ENCODE data around the gene GJB1. TPM values are rescaled to one million over a fixed set of nuclear protein-coding genes. Genes with fewer than 3 reads are reported as not detected.

The GJB1 gene
- total and polyA plus RNA-seq, 9 of the 15 experiments (the other 6 are each of a cell fraction or from before 2014, with no cell fraction given), result 0.11 TPM; not detected in 8

GRCh38 chrX:71175531-71175930 lies 47.5 kb upstream of the GJB1 start (continued):
- TF ChIP-seq, protein P1, sequence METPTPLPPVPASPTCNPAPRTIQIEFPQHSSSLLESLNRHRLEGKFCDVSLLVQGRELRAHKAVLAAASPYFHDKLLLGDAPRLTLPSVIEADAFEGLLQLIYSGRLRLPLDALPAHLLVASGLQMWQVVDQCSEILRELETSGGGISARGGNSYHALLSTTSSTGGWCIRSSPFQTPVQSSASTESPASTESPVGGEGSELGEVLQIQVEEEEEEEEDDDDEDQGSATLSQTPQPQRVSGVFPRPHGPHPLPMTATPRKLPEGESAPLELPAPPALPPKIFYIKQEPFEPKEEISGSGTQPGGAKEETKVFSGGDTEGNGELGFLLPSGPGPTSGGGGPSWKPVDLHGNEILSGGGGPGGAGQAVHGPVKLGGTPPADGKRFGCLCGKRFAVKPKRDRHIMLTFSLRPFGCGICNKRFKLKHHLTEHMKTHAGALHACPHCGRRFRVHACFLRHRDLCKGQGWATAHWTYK (CRISPR knock-in tag; IDR thresholded peaks at IDR 0.05), result no peak
- TF ChIP-seq ZNF3 (CRISPR knock-in tag; IDR thresholded peaks at IDR 0.05) (no peak), CHD4 (IDR thresholded peaks at IDR 0.05; ENCODE audit: insufficient read depth, insufficient replicate concordance, low read depth, low read length, poor library complexity, severe bottlenecking) (no peak), SREBF1 (IDR thresholded peaks at IDR 0.05; ENCODE audit: borderline replicate concordance, low read depth, low read length) (no peak), SREBF2 (CRISPR knock-in tag; IDR thresholded peaks at IDR 0.05) (no peak)
- TF ChIP-seq, protein P2, sequence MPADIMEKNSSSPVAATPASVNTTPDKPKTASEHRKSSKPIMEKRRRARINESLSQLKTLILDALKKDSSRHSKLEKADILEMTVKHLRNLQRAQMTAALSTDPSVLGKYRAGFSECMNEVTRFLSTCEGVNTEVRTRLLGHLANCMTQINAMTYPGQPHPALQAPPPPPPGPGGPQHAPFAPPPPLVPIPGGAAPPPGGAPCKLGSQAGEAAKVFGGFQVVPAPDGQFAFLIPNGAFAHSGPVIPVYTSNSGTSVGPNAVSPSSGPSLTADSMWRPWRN (IDR thresholded peaks at IDR 0.05; ENCODE audit: low read depth), result no peak

GRCh38 chrX:71177327-71177726 lies 45.7 kb upstream of the GJB1 start:
- POLR2A ChIA-PET, result interaction anchor here (1.3 kb wide), 1 partner anchor 207 kb away, joined by 3 read pairs; no protein-coding TSS in a partner anchor
- Histone ChIP-seq H3K9me3 (replicated peaks; ENCODE audit: control insufficient read depth, insufficient read depth, low read depth, low read length) (no peaks in the 10 kb centered on the region), H3K4me2 (ENCODE audit: insufficient read depth, low read length) (no peak overlapping the region), H3K4me1 (replicated peaks in 1 of 2; ENCODE audit: control insufficient read depth in 2 of 2, insufficient read depth in 2 of 2, low read length in 2 of 2) (peaks cover under 1 to 13% of the 10 kb centered on the region in 2 experiments; a peak in 3 of 5 replicates), H3K4me3 (no peak overlapping the region), H3K9ac (ENCODE audit: insufficient read depth in 1 of 2, low read depth in 2 of 2, low read length in 2 of 2) (no peak overlapping the region; a peak in 1 of 4 replicates), H3K9me1 (ENCODE audit: control insufficient read depth, insufficient read depth, low read length) (no peaks in the 10 kb centered on the region), H3K27ac (ENCODE audit: extremely low read depth, low read depth, low read length) (no peak overlapping the region), H2AFZ (ENCODE audit: low read depth, low read length) (0 out of 2 replicates have a peak overlapping the region, but pooled peaks have one; percentile 17), H4K20me1 (replicated peaks; ENCODE audit: control insufficient read depth, insufficient read depth, low read length) (no peaks in the 10 kb centered on the region), H3K27me3 (ENCODE audit: control insufficient read depth in 2 of 2, insufficient read depth in 2 of 2, low read length in 2 of 2) (no peaks in the 10 kb centered on the region), H3K36me3 (ENCODE audit: control insufficient read depth, insufficient read depth, low read length) (no peaks in the 10 kb centered on the region; the same call in 2 of the 3 replicates), H3K79me2 (ENCODE audit: control insufficient read depth, insufficient read depth, low read length) (no peaks in the 10 kb centered on the region)
- FAIRE-seq (no peak), DNase-seq (ENCODE audit: extremely low read depth in 1 of 4, low spot score in 3 of 4) (peak in 1 of 4 experiments; percentile 17), ATAC-seq (no peak)
- in situ Hi-C loops (cut with MboI), result loop anchor here (5.0 to 10.0 kb wide), 3 partner anchors 80 to 413 kb away; partner anchors contain the start of gene FOXO4
- 41% methylated on average over 2 of the region's 3 CpGs for WGBS (ENCODE audit: insufficient coverage, low coverage, missing lambda C conversion rate)
- CTCF ChIA-PET (ENCODE audit: low intra/inter-chr PET ratio), result no interaction called here
- intact Hi-C loops (cut with micrococcal nuclease), result loop anchor here (5.0 kb wide), 2 partner anchors 405 to 725 kb away; no protein-coding TSS in a partner anchor
- BruUV-seq (replicated peaks), result no TSS peak
- TF ChIP-seq CREM (IDR thresholded peaks at IDR 0.05; ENCODE audit: low read depth) (no peak), ZKSCAN3 (CRISPR knock-in tag; IDR thresholded peaks at IDR 0.05) (no peak), PHTF2 (CRISPR knock-in tag; IDR thresholded peaks at IDR 0.05) (no peak), MEIS2 (IDR thresholded peaks at IDR 0.05; ENCODE audit: partially characterized antibody) (peak; percentile 53), SMAD3 (CRISPR knock-in tag; conservative IDR thresholded peaks at IDR 0.05) (no peak), ESRRA (IDR thresholded peaks at IDR 0.05; ENCODE audit: borderline replicate concordance, low read depth) (peak; percentile 37; the same call in 1 of the 2 replicates), ZNF3 (CRISPR knock-in tag; IDR thresholded peaks at IDR 0.05) (no peak)
- TF ChIP-seq, protein P3, sequence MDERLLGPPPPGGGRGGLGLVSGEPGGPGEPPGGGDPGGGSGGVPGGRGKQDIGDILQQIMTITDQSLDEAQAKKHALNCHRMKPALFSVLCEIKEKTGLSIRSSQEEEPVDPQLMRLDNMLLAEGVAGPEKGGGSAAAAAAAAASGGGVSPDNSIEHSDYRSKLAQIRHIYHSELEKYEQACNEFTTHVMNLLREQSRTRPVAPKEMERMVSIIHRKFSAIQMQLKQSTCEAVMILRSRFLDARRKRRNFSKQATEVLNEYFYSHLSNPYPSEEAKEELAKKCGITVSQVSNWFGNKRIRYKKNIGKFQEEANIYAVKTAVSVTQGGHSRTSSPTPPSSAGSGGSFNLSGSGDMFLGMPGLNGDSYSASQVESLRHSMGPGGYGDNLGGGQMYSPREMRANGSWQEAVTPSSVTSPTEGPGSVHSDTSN (CRISPR knock-in tag; IDR thresholded peaks at IDR 0.05; ENCODE audit: low read depth), result no peak
- TF ChIP-seq, protein P3 (tag; conservative IDR thresholded peaks at IDR 0.05; ENCODE audit: low read depth), result peak; percentile 73

Data from K562 (cell line).